Measurements from ENCODE around the gene LDLRAD2. TPM values are rescaled to one million over a fixed set of nuclear protein-coding genes. Genes with fewer than 3 reads are reported as not detected.
"Not testable (repeated sequence)": the region's sequence is repeated elsewhere in the genome, so short reads cannot be mapped to it uniquely, and the experiment has no call there.

Gene LDLRAD2
- total and polyA plus RNA-seq, 9 donors: 1.5 to 9.1 (median 6.7) TPM

DNA sequence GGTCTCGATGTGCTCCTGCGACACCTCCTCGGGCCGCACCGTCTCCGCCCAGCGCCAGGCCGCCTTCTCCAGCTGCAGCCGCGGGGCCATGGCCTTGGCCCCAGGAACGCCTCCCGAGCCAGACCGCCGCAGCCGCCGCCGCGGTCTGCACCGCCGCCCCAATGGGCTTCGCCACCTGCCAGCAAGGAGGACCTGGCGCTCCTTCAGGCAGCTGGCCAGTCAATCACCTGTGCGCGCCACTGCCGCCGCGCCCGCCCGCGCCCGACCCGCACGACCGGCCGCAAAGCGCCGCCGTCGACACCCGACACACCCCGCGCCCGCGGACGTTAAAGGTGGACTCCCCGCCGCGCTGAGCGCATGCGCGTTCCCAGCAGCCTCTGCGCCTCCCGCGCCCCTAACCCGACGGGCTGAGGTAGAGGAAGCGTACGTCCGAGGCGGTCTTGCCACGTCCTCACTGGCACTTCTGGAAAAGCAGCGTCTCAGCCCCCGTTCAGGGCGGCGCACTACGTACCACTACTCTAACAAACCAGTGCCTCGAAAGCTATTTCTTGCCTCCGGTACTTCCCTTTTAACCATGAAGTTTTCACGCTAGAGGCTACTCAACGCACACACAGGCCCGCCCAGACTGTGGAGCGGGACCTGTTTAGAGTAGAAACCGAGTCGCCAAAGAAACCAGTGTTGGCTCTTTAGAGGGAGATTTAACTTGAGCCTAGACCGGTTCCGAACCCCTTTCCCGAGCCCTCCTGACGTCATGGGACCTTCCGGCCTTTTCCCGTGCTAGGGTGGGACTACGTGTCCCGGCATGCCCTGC lies 29.0 kb upstream of the LDLRAD2 start, which contains the start of gene USP48:
Gene USP48 (minus strand): TSS at position 282 of the 811 bp plus-strand sequence. CDS start 192 bp downstream, at position 90.
- H3K4me1 ChIP-seq (ENCODE audit: control insufficient read depth, insufficient read depth, low read length): peaks cover 8% of the 10 kb centered on the region
- DNase-seq: peak; percentile 99
- WGBS (ENCODE audit: insufficient coverage): under 1% methylated on average over 73 of the region's 82 CpGs

DNA sequence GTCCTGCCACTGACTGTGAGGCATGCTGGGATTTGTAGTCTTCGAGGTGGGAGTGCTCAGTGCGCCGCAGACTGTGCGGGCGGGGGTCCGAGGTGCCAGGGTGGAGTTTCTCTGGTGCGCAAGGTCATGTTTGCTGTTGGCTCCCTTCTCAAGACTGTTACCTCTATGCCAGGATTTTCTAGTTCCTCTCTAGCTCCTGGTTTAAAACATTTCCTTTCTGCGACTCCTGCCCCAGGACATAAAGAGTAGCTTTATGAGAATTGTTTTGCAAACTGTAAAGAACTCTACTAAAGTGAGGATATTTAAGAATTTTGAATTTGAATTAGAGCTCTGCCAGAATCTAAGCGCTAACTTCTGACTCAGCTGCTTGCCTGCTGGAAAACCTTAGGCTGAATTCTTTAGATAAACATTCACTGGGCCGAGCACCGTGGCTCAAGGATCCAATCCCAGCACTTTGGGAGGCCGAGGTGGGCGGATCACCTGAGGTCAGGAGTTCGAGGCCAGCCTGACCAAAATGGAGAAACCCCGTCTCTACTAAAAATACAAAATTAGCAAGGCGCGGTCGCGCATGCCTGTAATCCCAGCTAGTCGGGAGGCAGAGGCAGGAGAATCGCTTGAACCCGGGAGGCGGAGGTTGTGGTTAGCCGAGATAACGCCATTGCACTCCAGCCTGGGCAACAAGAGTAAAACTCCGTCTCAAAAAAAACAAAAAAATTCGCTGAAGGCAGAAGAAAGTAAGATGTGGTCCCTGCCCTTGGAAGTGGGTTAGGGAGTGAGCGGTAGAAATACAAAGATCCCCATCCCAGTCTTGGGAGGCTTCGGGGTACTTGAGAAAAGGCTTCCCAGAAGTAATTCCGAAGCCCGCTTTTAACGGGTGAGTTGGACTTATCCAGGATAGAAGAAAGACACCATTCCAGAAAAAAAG lies 28.1 kb upstream of the LDLRAD2 start:
- H3K36me3 ChIP-seq (ENCODE audit: control insufficient read depth, insufficient read depth, low read length): no peaks in the 10 kb centered on the region
- H3K4me3 ChIP-seq (ENCODE audit: low read length): peak overlapping the region; percentile 97
- peaks cover 8% of the 10 kb centered on the region for H3K4me1 ChIP-seq (ENCODE audit: control insufficient read depth, insufficient read depth, low read length)
- DNase-seq: no peak
- H3K27me3 ChIP-seq (ENCODE audit: control insufficient read depth, insufficient read depth, low read length): no peaks in the 10 kb centered on the region
- peak overlapping the region; percentile 100 for H3K27ac ChIP-seq (ENCODE audit: low read length)
- H3K9me3 ChIP-seq (replicated peaks; ENCODE audit: control insufficient read depth, low read depth, low read length): no peaks in the 10 kb centered on the region
- 40% methylated on average over 25 of the region's 32 CpGs for WGBS (ENCODE audit: insufficient coverage)

More for the DNA sequence above, 29.0 kb upstream of the LDLRAD2 start, which contains the start of gene USP48:
- Histone ChIP-seq H3K27ac (ENCODE audit: low read length) (peak within 1 kb of the TSS; percentile 100), H3K36me3 (ENCODE audit: control insufficient read depth, insufficient read depth, low read length) (no peaks in the 10 kb centered on the region), H3K27me3 (ENCODE audit: control insufficient read depth, insufficient read depth, low read length) (no peaks in the 10 kb centered on the region), H3K9me3 (replicated peaks; ENCODE audit: control insufficient read depth, low read depth, low read length) (peaks cover 3% of the 10 kb centered on the region), H3K4me3 (ENCODE audit: low read length) (peak within 1 kb of the TSS; percentile 97)

DNA sequence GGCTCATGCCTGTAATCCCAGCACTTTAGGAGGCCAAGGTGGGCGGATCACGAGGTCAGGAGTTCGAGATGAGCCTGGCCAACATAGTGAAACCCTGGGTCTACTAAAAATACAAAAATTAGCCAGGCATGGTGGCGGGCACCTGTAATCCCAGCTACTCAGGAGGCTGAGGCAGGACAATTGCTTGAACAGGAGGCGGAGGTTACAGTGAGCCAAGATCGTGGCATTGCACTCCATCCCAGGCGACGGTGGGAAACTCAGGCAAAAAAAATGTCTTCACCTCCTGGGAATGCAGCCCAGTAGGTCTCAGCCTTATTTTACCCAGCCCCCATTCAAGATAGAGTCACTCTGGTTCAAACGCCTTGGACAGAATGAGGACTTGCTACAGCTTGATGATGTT lies 26.3 kb upstream of the LDLRAD2 start:
- not testable (repeated sequence) for H3K4me3 ChIP-seq (ENCODE audit: low read length); H3K27ac ChIP-seq (ENCODE audit: low read length); DNase-seq; H3K36me3 ChIP-seq (ENCODE audit: control insufficient read depth, insufficient read depth, low read length); H3K27me3 ChIP-seq (ENCODE audit: control insufficient read depth, insufficient read depth, low read length); H3K4me1 ChIP-seq (ENCODE audit: control insufficient read depth, insufficient read depth, low read length); H3K9me3 ChIP-seq (replicated peaks; ENCODE audit: control insufficient read depth, low read depth, low read length)
- WGBS (ENCODE audit: insufficient coverage): 89% methylated on average over 9 of the region's 9 CpGs

DNA sequence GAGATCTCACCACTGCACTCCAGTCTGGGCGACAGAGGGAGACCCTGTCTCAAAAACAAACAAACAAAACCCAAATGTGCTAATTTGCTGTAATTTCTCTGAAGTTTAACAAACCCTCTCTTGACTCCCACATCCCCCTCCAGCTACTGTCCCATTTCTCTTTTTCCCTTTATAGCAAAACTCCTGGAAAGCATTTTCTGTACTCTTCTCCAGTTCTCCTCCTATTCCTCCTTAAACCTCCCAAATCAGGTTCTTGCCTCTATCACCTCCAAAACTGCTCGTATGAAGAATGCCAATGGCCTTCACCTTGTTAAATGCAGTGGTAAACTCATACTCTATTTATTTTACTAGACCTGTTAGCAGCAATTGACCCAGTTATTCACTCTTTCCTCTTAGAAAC lies 25.4 kb upstream of the LDLRAD2 start:
- no peak for DNase-seq
- H3K9me3 ChIP-seq (replicated peaks; ENCODE audit: control insufficient read depth, low read depth, low read length): no peaks in the 10 kb centered on the region
- 83% methylated on average over 2 of the region's 2 CpGs for WGBS (ENCODE audit: insufficient coverage)
- H3K27me3 ChIP-seq (ENCODE audit: control insufficient read depth, insufficient read depth, low read length): no peaks in the 10 kb centered on the region
- no peaks in the 10 kb centered on the region for H3K36me3 ChIP-seq (ENCODE audit: control insufficient read depth, insufficient read depth, low read length)
- no peak overlapping the region for H3K4me3 ChIP-seq (ENCODE audit: low read length)
- peaks cover 2% of the 10 kb centered on the region for H3K4me1 ChIP-seq (ENCODE audit: control insufficient read depth, insufficient read depth, low read length)
- H3K27ac ChIP-seq (ENCODE audit: low read length): no peak overlapping the region

DNA sequence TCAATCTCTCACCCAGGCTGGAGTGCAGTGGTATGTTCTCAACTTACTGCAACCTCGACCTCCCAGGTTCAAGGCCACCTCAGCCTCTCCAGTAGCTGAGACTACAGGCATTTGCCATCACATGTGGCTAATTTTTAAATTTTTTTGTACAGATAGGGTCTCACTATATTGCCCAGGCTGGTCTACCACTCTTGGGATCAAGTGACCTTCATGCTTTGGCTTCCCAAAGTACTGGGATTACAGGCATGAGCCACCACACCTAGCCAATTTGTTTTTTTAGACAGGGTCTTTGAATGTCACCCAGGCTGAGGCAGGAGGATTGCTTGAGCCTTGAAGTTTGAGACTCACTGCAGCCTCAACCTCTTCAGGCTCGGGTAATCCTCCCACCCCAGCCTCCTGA lies 19.0 kb upstream of the LDLRAD2 start:
- no peaks in the 10 kb centered on the region for H3K4me1 ChIP-seq (ENCODE audit: control insufficient read depth, insufficient read depth, low read length)
- no CpG with 5 or more reads among the region's 2 CpGs for WGBS (ENCODE audit: insufficient coverage)
- no peak for DNase-seq
- no peaks in the 10 kb centered on the region for H3K27me3 ChIP-seq (ENCODE audit: control insufficient read depth, insufficient read depth, low read length)
- H3K4me3 ChIP-seq (ENCODE audit: low read length): no peak overlapping the region
- H3K36me3 ChIP-seq (ENCODE audit: control insufficient read depth, insufficient read depth, low read length): no peaks in the 10 kb centered on the region
- no peak overlapping the region for H3K27ac ChIP-seq (ENCODE audit: low read length)
- peaks cover 6% of the 10 kb centered on the region for H3K9me3 ChIP-seq (replicated peaks; ENCODE audit: control insufficient read depth, low read depth, low read length)

DNA sequence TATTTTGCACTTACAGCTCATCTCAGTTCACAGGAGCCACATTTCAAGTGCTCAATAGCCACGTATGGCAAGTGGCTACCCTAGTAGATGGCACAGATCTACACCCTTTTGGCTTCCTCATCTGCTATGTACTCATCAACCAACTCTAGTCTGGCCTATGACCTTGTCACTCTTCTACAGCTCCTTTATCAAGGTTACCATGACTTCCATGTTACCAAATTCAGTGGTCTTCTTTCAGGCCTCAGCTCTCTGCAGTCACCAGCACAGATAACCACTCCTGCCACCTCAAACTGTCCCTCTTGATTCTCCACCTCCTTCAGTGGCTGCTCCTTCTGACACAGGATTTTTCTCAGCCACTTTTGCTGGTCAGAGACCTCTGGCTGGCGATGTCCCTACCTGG lies 17.4 kb upstream of the LDLRAD2 start:
- Histone ChIP-seq H3K27me3 (ENCODE audit: control insufficient read depth, insufficient read depth, low read length) (no peaks in the 10 kb centered on the region), H3K9me3 (replicated peaks; ENCODE audit: control insufficient read depth, low read depth, low read length) (peaks cover 6% of the 10 kb centered on the region), H3K4me1 (ENCODE audit: control insufficient read depth, insufficient read depth, low read length) (no peaks in the 10 kb centered on the region), H3K27ac (ENCODE audit: low read length) (no peak overlapping the region), H3K36me3 (ENCODE audit: control insufficient read depth, insufficient read depth, low read length) (no peaks in the 10 kb centered on the region), H3K4me3 (ENCODE audit: low read length) (no peak overlapping the region)
- 86% methylated on average over 2 of the region's 2 CpGs for WGBS (ENCODE audit: insufficient coverage)
- DNase-seq: no peak

DNA sequence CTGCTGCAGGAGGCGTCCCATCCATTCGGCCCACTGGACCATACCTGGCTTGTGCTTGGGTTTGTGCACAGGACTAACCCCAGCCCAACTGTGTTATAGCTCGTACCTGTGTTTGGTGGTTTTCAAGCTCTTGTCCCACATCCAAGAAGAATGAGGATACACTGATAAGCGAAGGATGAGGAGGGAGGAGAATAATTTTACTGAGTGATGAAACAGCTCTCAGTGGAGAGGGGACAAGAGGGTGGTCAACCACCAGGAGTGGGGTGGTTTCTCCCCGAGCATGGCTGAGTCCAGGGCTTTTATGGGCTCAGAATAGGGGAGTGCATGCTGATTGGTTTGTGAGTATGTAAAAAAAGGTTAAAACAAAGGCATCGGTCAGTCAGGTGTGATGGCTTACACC lies 17.0 kb upstream of the LDLRAD2 start:
- no peak for DNase-seq
- Histone ChIP-seq H3K9me3 (replicated peaks; ENCODE audit: control insufficient read depth, low read depth, low read length) (peaks cover 6% of the 10 kb centered on the region), H3K4me3 (ENCODE audit: low read length) (no peak overlapping the region), H3K4me1 (ENCODE audit: control insufficient read depth, insufficient read depth, low read length) (no peaks in the 10 kb centered on the region), H3K27me3 (ENCODE audit: control insufficient read depth, insufficient read depth, low read length) (no peaks in the 10 kb centered on the region), H3K36me3 (ENCODE audit: control insufficient read depth, insufficient read depth, low read length) (no peaks in the 10 kb centered on the region), H3K27ac (ENCODE audit: low read length) (no peak overlapping the region)
- 81% methylated on average over 6 of the region's 6 CpGs for WGBS (ENCODE audit: insufficient coverage)

DNA sequence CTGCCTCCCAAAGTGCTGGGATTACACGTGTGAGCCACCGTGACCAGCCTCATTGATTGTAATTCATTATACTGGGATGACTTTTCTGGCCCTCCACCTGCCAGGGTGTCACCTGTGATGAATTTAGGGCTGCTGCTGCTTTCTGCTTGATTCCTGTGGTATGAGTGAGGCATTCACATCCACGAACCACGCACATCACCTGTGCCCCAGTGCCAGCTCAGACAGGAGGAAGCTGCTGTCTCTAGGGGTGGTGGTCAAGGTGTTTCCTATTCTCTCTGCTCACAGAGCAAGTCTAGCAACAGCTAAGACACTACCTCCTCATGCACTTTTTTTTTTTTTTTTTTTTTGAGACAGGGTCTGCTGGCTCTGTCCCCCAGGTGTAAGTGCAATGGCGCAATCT lies 12.3 kb upstream of the LDLRAD2 start:
- no peak overlapping the region for H3K4me3 ChIP-seq (ENCODE audit: low read length)
- no peak overlapping the region for H3K27ac ChIP-seq (ENCODE audit: low read length)
- H3K4me1 ChIP-seq (ENCODE audit: control insufficient read depth, insufficient read depth, low read length): no peaks in the 10 kb centered on the region
- no peaks in the 10 kb centered on the region for H3K36me3 ChIP-seq (ENCODE audit: control insufficient read depth, insufficient read depth, low read length)
- H3K9me3 ChIP-seq (replicated peaks; ENCODE audit: control insufficient read depth, low read depth, low read length): peaks cover 6% of the 10 kb centered on the region
- no peaks in the 10 kb centered on the region for H3K27me3 ChIP-seq (ENCODE audit: control insufficient read depth, insufficient read depth, low read length)
- no peak for DNase-seq
- 73% methylated on average over 3 of the region's 5 CpGs for WGBS (ENCODE audit: insufficient coverage)

DNA sequence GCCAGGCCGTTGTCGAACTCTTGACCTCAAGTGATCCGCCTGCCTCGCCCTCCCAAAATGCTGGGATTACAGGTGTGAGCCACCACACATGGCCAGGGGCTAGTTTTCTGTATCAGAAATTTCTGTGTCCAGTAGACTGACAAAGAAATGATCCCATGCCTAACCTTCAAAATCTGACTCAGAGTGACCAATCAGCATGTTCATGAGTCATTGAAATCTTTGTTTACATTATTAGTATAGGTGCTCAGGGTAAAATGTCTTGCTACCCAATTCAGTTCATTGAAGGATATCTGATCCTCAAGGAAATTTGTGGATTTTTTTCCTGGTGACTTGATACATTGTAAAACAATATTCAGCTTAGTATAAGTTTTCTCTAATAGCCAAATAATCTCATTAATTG lies 11.0 kb upstream of the LDLRAD2 start:
- H3K4me3 ChIP-seq (ENCODE audit: low read length): no peak overlapping the region
- WGBS (ENCODE audit: insufficient coverage): 95% methylated on average over 4 of the region's 4 CpGs

DNA sequence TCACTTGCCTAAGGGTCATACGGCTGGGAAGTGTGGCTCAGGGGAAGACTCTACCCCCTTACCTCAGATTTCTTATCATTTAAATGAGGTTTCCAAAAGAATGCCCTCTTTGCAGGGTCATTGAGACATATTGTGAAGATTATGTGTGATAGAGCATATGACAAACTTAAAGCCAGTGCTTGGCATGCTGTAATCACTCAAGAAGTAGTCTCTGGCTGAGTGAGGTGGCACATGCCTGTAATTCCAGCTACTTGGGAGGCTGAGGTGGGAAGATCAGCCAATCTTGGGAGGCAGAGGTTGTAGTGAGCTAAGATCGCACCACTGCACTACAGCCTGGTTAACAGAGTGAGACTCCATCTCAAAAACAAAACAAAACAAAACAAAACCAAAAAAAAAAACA lies 7.5 kb upstream of the LDLRAD2 start:
- Histone ChIP-seq H3K9me3 (replicated peaks; ENCODE audit: control insufficient read depth, low read depth, low read length) (no peaks in the 10 kb centered on the region), H3K36me3 (ENCODE audit: control insufficient read depth, insufficient read depth, low read length) (no peaks in the 10 kb centered on the region), H3K27me3 (ENCODE audit: control insufficient read depth, insufficient read depth, low read length) (no peaks in the 10 kb centered on the region), H3K4me1 (ENCODE audit: control insufficient read depth, insufficient read depth, low read length) (no peaks in the 10 kb centered on the region), H3K27ac (ENCODE audit: low read length) (no peak overlapping the region), H3K4me3 (ENCODE audit: low read length) (no peak overlapping the region)
- no peak for DNase-seq
- WGBS (ENCODE audit: insufficient coverage): no CpG with 5 or more reads among the region's 2 CpGs

More for the DNA sequence above, 11.0 kb upstream of the LDLRAD2 start:
- H3K9me3 ChIP-seq (replicated peaks; ENCODE audit: control insufficient read depth, low read depth, low read length): no peaks in the 10 kb centered on the region
- no peaks in the 10 kb centered on the region for H3K4me1 ChIP-seq (ENCODE audit: control insufficient read depth, insufficient read depth, low read length)
- DNase-seq: no peak
- no peak overlapping the region for H3K27ac ChIP-seq (ENCODE audit: low read length)
- no peaks in the 10 kb centered on the region for H3K27me3 ChIP-seq (ENCODE audit: control insufficient read depth, insufficient read depth, low read length)
- H3K36me3 ChIP-seq (ENCODE audit: control insufficient read depth, insufficient read depth, low read length): no peaks in the 10 kb centered on the region
